Measurements from ENCODE around the gene CCL20.

DNA sequence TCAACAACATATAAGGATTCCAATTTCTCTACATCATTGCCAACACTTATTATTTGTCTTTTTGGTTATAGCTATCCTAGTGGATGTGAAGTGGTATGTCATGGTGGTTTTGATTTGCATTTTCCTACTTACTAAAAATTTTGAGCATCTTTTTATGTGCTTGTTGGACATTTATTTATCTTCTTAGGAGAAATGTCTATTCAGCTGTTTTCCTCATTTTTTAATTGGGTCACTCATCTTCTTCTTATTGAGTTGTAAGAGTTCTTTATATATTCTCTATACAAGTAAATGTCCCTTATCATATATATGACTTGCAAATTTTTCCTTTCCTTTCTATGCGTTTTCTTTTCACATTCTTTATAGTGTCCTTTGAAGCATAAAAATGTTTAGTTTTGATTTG, 4.7 kb upstream of the CCL20 start:
- TF ChIP-seq, protein P1, sequence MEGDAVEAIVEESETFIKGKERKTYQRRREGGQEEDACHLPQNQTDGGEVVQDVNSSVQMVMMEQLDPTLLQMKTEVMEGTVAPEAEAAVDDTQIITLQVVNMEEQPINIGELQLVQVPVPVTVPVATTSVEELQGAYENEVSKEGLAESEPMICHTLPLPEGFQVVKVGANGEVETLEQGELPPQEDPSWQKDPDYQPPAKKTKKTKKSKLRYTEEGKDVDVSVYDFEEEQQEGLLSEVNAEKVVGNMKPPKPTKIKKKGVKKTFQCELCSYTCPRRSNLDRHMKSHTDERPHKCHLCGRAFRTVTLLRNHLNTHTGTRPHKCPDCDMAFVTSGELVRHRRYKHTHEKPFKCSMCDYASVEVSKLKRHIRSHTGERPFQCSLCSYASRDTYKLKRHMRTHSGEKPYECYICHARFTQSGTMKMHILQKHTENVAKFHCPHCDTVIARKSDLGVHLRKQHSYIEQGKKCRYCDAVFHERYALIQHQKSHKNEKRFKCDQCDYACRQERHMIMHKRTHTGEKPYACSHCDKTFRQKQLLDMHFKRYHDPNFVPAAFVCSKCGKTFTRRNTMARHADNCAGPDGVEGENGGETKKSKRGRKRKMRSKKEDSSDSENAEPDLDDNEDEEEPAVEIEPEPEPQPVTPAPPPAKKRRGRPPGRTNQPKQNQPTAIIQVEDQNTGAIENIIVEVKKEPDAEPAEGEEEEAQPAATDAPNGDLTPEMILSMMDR (IDR thresholded peaks at IDR 0.05) = no peak
- no peak for TF ChIP-seq POLR2A (IDR thresholded peaks at IDR 0.05)
